Fibroblast of lung (primary cell): ENCODE data around the gene MEIOSIN. TPM values are rescaled to one million over a fixed set of nuclear protein-coding genes. Genes with fewer than 3 reads are reported as not detected.
"Not testable (repeated sequence)": the region's sequence is repeated elsewhere in the genome, so short reads cannot be mapped to it uniquely, and the experiment has no call there.

Experiments used
- DNase-seq, 2 donors: peaks; one replicate each; pipeline versions ENCODE4 v3.0.0 to v3.0.0-alpha.2; 2010; ENCODE audit warnings: low read depth in 2 of 2
- H2AFZ ChIP-seq: 2 replicates; pipeline ENCODE4 v1.5.1; 2012; ENCODE audit warnings: low read length, control low read depth, inconsistent platforms
- H3K27ac ChIP-seq: 2 replicates; pipeline ENCODE4 v1.5.1; 2011; ENCODE audit warnings: low read length, control low read depth; ENCODE audit not compliant: insufficient read depth
- H3K27me3 ChIP-seq: 2 replicates; pipeline ENCODE4 v1.5.1; 2011; ENCODE audit warnings: mild to moderate bottlenecking, low read length; ENCODE audit not compliant: control insufficient read depth, insufficient read depth
- H3K36me3 ChIP-seq: 2 replicates; pipeline ENCODE4 v1.5.1; 2011; ENCODE audit warnings: low read length; ENCODE audit not compliant: control insufficient read depth, insufficient read depth
- H3K4me1 ChIP-seq: 2 replicates; pipeline ENCODE4 v1.5.1; 2011; ENCODE audit warnings: low read length; ENCODE audit not compliant: control insufficient read depth, insufficient read depth; ENCODE audit errors: extremely low read depth
- H3K4me2 ChIP-seq: 2 replicates; pipeline ENCODE4 v1.5.1; 2011; ENCODE audit warnings: low read length, control low read depth; ENCODE audit not compliant: insufficient read depth; ENCODE audit errors: extremely low read depth
- H3K4me3 ChIP-seq, 4 experiments: fragments of 200-600 bp in 1 of 4; sonication (generic) in 1 of 4; replicated peaks in 1 of 4; 2 replicates each; pipeline ENCODE4 v1.5.1; 2011 to 2016; ENCODE audit warnings: low read length in 4 of 4, low read depth in 3 of 4, mild to moderate bottlenecking in 3 of 4, control low read depth in 2 of 4, inconsistent platforms in 1 of 4, mixed read lengths in 1 of 4; ENCODE audit not compliant: insufficient read depth in 1 of 4; ENCODE audit errors: control extremely low read depth in 1 of 4
- H3K79me2 ChIP-seq: 2 replicates; pipeline ENCODE4 v1.5.1; 2012; ENCODE audit warnings: mild to moderate bottlenecking, low read length, inconsistent platforms; ENCODE audit not compliant: control insufficient read depth, insufficient read depth
- H3K9ac ChIP-seq: 2 replicates; pipeline ENCODE4 v1.5.1; 2011; ENCODE audit warnings: mild to moderate bottlenecking, low read length, control low read depth; ENCODE audit not compliant: insufficient read depth
- H3K9me3 ChIP-seq: 2 replicates; pipeline ENCODE4 v1.5.1; 2012; ENCODE audit warnings: low read depth, low read length; ENCODE audit not compliant: control insufficient read depth, insufficient read depth
- H4K20me1 ChIP-seq: 2 replicates; pipeline ENCODE4 v1.5.1; 2011; ENCODE audit warnings: low read length; ENCODE audit not compliant: control insufficient read depth, insufficient read depth; ENCODE audit errors: extremely low read depth
- EZH2 ChIP-seq: IDR thresholded peaks from 2 replicates; pipeline ENCODE4 v1.5.1; 2012; ENCODE audit warnings: low read length, control low read depth, mild to moderate bottlenecking; ENCODE audit errors: missing control alignments
- polyA plus RNA-seq, 2 donors: library from polyadenylated mRNA; depleted of rRNA in 1 of 2; stranded (reverse) in 1 of 2; unstranded in 1 of 2; fragments of >200 nt; gene quantifications; 2 replicates each; pipeline ENCODE4 v1.2.1, GENCODE V29; 2011 to 2012; ENCODE audit warnings: missing spikeins in 1 of 2
- total RNA-seq: library from RNA; depleted of rRNA; stranded (reverse); fragments of >200 nt; gene quantifications from 2 replicates; pipeline ENCODE4 v1.2.1, GENCODE V29; 2014
- TF ChIP-seq, protein P1 (sequence below), 2 donors: IDR thresholded peaks in 1 of 2; conservative IDR thresholded peaks in 1 of 2; 1 replicate in 1 of 2; 2 replicates in 1 of 2; pipeline ENCODE4 v1.5.1; 2011 to 2012; ENCODE audit warnings: low read length in 2 of 2, control low read depth in 1 of 2, inconsistent platforms in 1 of 2, low read depth in 1 of 2, mild to moderate bottlenecking in 1 of 2

The MEIOSIN gene
- total and polyA plus RNA-seq, 2 donors (not counting 1 experiment from before 2014, with no cell fraction given): not detected

DNA sequence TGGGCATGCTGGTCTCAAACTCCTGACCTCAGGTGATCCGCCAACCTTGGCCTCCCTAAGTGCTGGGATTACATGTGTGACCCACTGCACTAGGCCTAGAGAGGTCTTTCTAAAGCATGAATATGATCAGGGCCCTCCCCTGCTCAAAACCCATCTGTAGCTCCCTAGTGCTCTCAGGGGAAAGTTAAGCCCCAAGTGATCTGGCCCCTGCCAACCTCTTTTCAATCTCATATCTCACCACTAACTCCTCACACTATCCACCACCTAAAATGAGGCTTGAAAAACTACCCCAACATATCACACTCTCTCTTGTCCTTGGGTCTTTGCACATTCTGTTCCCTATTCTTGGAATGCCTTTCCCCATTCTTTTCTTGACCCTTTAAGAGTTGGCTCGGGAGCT lies 61.4 kb downstream of the MEIOSIN start:
- Histone ChIP-seq H3K4me2 (no peak overlapping the region), H3K79me2 (peaks cover 19% of the 10 kb centered on the region), H3K27ac (no peak overlapping the region), H3K27me3 (no peaks in the 10 kb centered on the region), H4K20me1 (no peaks in the 10 kb centered on the region), H3K36me3 (peaks cover 3% of the 10 kb centered on the region), H3K9ac (no peak overlapping the region), H3K9me3 (no peaks in the 10 kb centered on the region), H3K4me1 (peaks cover 8% of the 10 kb centered on the region), H2AFZ (no peak overlapping the region), H3K4me3 (no peak overlapping the region)
- DNase-seq: no peak
- TF ChIP-seq EZH2: no peak
- TF ChIP-seq, protein P1, sequence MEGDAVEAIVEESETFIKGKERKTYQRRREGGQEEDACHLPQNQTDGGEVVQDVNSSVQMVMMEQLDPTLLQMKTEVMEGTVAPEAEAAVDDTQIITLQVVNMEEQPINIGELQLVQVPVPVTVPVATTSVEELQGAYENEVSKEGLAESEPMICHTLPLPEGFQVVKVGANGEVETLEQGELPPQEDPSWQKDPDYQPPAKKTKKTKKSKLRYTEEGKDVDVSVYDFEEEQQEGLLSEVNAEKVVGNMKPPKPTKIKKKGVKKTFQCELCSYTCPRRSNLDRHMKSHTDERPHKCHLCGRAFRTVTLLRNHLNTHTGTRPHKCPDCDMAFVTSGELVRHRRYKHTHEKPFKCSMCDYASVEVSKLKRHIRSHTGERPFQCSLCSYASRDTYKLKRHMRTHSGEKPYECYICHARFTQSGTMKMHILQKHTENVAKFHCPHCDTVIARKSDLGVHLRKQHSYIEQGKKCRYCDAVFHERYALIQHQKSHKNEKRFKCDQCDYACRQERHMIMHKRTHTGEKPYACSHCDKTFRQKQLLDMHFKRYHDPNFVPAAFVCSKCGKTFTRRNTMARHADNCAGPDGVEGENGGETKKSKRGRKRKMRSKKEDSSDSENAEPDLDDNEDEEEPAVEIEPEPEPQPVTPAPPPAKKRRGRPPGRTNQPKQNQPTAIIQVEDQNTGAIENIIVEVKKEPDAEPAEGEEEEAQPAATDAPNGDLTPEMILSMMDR (conservative IDR thresholded peaks at IDR 0.05 in 1 of 2, IDR thresholded peaks at IDR 0.05 in 1 of 2; ENCODE audit: low read depth in 1 of 2, low read length in 2 of 2): no peak

DNA sequence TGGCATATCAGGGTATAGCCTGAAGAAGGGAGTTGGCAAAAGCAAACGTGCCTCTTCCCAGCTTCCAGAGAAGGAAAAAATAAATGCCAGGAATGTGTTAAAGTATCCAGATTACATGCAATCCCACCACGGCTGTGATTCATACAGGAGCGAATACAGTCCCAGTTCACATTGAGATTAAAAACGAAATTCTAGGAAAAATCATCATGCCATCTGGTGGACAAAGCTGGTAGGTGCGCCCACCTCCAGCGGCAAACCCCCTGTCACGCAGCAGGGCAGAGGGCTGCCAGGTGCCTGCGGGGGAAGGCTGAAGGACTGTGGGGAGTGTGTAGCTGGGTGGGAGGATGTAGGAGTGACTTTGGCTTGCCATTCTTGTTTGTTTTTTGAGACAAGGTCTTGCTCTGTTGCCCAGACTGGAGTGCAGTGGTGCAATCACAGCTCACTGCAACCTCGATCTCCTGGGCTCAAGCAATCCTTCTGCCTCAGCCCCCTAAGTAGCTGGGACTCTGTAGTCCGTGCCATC lies 65.8 kb downstream of the MEIOSIN start:
- no peak overlapping the region for H2AFZ ChIP-seq
- peak; percentile 79 to 80 for DNase-seq
- TF ChIP-seq, protein P1 (conservative IDR thresholded peaks at IDR 0.05 in 1 of 2, IDR thresholded peaks at IDR 0.05 in 1 of 2; ENCODE audit: low read depth in 1 of 2, low read length in 2 of 2): peak; percentile 67 to 85
- no peak for TF ChIP-seq EZH2
- no peaks in the 10 kb centered on the region for H3K27me3 ChIP-seq
- no peak overlapping the region for H3K27ac ChIP-seq
- H3K4me3 ChIP-seq: no peak overlapping the region
- H3K9ac ChIP-seq: no peak overlapping the region
- H3K4me2 ChIP-seq: no peak overlapping the region
- H3K9me3 ChIP-seq: no peaks in the 10 kb centered on the region
- peaks cover 5% of the 10 kb centered on the region for H3K4me1 ChIP-seq
- H3K79me2 ChIP-seq: no peaks in the 10 kb centered on the region
- H3K36me3 ChIP-seq: no peaks in the 10 kb centered on the region
- H4K20me1 ChIP-seq: no peaks in the 10 kb centered on the region

DNA sequence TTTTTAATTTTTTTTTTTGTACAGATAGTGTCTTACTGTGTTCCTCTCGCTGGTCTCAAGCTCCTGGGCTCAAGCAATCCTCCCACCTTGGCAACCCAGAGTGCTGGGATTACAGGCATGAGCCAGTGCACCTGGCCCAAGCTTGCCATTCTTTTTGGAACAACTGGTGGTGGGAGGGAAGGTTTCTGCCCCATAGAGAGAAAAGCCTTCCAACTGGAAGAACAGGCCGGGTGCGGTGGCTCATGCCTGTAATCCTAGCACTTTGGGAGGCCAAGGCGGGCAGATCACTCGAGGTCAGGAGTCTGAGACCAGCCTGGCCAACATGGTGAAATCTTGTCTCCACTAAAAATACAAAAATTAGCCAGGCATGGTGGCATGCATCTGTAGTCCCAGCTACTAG lies 66.3 kb downstream of the MEIOSIN start:
- DNase-seq, H3K4me1 ChIP-seq, H2AFZ ChIP-seq: not testable (repeated sequence)

More for the DNA sequence above, 66.3 kb downstream of the MEIOSIN start:
- not testable (repeated sequence) for H3K79me2 ChIP-seq, H3K9ac ChIP-seq, H3K27me3 ChIP-seq, H3K4me2 ChIP-seq, H4K20me1 ChIP-seq, H3K4me3 ChIP-seq, H3K9me3 ChIP-seq, H3K36me3 ChIP-seq, H3K27ac ChIP-seq
